ENCODE measurements around the gene UGT1A5.

Gene UGT1A5

DNA sequence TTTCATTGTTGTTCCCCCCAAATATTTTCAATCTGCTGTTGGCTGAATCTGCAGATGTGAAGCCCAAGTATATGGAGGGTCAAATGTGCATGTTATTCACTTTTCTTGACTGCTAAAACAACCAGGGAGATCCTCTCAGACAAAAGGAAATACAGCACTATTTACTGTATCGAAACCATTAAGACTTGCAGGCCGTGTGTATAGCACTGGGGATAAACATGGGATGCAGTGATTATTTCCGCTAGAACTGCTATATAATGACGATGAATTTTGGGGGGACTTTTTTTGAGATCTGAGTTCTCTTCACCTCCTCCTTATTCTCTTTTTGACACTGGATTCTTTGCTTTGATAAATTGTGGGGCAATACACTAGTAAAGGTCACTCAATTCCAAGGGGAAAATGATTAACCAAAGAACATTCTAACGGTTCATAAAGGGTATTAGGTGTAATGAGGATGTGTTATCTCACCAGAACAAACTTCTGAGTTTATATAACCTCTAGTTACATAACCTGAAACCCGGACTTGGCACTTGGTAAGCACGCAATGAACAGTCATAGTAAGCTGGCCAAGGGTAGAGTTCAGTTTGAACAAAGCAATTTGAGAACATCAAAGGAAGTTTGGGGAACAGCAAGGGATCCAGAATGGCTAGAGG is 43.8 kb downstream of the UGT1A5 start:
- H3K36me3 ChIP-seq (ENCODE audit: control insufficient read depth, insufficient read depth, low read length): no peaks in the 10 kb centered on the region
- no peaks in the 10 kb centered on the region for H3K9me3 ChIP-seq (ENCODE audit: control insufficient read depth, low read length)
- peaks cover 19% of the 10 kb centered on the region for H3K4me1 ChIP-seq (ENCODE audit: control insufficient read depth, insufficient read depth, low read length)
- H3K9ac ChIP-seq (ENCODE audit: low read length): no peak overlapping the region
- no peaks in the 10 kb centered on the region for H3K27me3 ChIP-seq (ENCODE audit: control insufficient read depth, insufficient read depth, low read length)
- H3K4me3 ChIP-seq (ENCODE audit: low read length): no peak overlapping the region

- Histone ChIP-seq H3K27me3 (ENCODE audit: control insufficient read depth, insufficient read depth, low read length) (no peaks in the 10 kb centered on the region), H3K9ac (ENCODE audit: low read length) (no peak overlapping the region), H3K9me3 (ENCODE audit: control insufficient read depth, low read length) (no peaks in the 10 kb centered on the region), H3K4me3 (ENCODE audit: low read length) (no peak overlapping the region), H3K36me3 (ENCODE audit: control insufficient read depth, insufficient read depth, low read length) (no peaks in the 10 kb centered on the region), H3K4me1 (ENCODE audit: control insufficient read depth, insufficient read depth, low read length) (peaks cover 29% of the 10 kb centered on the region)
Measured at GRCh38 chr2:233758141-233758540, 45.4 kb downstream of the UGT1A5 start.

DNA sequence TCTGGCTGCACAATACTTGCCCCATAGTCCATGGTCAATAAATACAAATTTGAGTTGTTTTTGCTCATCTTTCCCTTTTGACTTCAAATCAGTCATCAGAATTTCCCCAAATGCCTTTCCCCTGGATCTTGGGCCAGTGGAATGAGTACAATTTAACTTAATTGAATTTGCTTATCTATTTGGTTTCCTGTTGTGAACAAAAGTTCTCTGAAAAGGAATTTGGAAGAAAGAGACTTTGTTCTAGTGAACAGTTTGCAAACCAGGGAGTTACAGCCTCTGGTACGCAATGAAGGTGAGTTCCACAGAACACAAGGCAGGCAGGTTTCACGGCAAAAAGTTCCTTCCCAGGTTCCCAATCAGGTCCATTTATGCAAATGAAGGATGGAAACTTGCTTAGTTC is 46.1 kb downstream of the UGT1A5 start:
- Histone ChIP-seq H3K36me3 (ENCODE audit: control insufficient read depth, insufficient read depth, low read length) (no peaks in the 10 kb centered on the region), H3K27me3 (ENCODE audit: control insufficient read depth, insufficient read depth, low read length) (no peaks in the 10 kb centered on the region), H3K4me3 (ENCODE audit: low read length) (no peak overlapping the region), H3K9ac (ENCODE audit: low read length) (no peak overlapping the region), H3K9me3 (ENCODE audit: control insufficient read depth, low read length) (no peaks in the 10 kb centered on the region), H3K4me1 (ENCODE audit: control insufficient read depth, insufficient read depth, low read length) (peaks cover 35% of the 10 kb centered on the region)

- Histone ChIP-seq H3K4me1 (ENCODE audit: control insufficient read depth, insufficient read depth, low read length) (peaks cover 42% of the 10 kb centered on the region), H3K9ac (ENCODE audit: low read length) (peak within 1 kb of the TSS; percentile 17), H3K36me3 (ENCODE audit: control insufficient read depth, insufficient read depth, low read length) (no peaks in the 10 kb centered on the region), H3K4me3 (ENCODE audit: low read length) (no peak within 1 kb of the TSS), H3K27me3 (ENCODE audit: control insufficient read depth, insufficient read depth, low read length) (no peaks in the 10 kb centered on the region), H3K9me3 (ENCODE audit: control insufficient read depth, low read length) (no peaks in the 10 kb centered on the region)
Measured at GRCh38 chr2:233760043-233760442, 47.3 kb downstream of the UGT1A5 start, which contains the start of gene UGT1A1. Gene UGT1A1, plus strand, starts transcription at chr2:233760270. Its CDS starts 18 bp downstream, at chr2:233760288.

GRCh38 chr2:233761040-233761769 is 48.5 kb downstream of the UGT1A5 start:
- Histone ChIP-seq H3K4me1 (ENCODE audit: control insufficient read depth, insufficient read depth, low read length) (peaks cover 43% of the 10 kb centered on the region), H3K27me3 (ENCODE audit: control insufficient read depth, insufficient read depth, low read length) (no peaks in the 10 kb centered on the region), H3K9ac (ENCODE audit: low read length) (no peak overlapping the region), H3K36me3 (ENCODE audit: control insufficient read depth, insufficient read depth, low read length) (no peaks in the 10 kb centered on the region), H3K9me3 (ENCODE audit: control insufficient read depth, low read length) (no peaks in the 10 kb centered on the region), H3K4me3 (ENCODE audit: low read length) (no peak overlapping the region)

- no peak overlapping the region for H3K4me3 ChIP-seq (ENCODE audit: low read length)
- peaks cover 47% of the 10 kb centered on the region for H3K4me1 ChIP-seq (ENCODE audit: control insufficient read depth, insufficient read depth, low read length)
- no peaks in the 10 kb centered on the region for H3K36me3 ChIP-seq (ENCODE audit: control insufficient read depth, insufficient read depth, low read length)
- no peaks in the 10 kb centered on the region for H3K27me3 ChIP-seq (ENCODE audit: control insufficient read depth, insufficient read depth, low read length)
- no peaks in the 10 kb centered on the region for H3K9me3 ChIP-seq (ENCODE audit: control insufficient read depth, low read length)
- no peak overlapping the region for H3K9ac ChIP-seq (ENCODE audit: low read length)
Measured at GRCh38 chr2:233764264-233764663, 51.6 kb downstream of the UGT1A5 start.

DNA sequence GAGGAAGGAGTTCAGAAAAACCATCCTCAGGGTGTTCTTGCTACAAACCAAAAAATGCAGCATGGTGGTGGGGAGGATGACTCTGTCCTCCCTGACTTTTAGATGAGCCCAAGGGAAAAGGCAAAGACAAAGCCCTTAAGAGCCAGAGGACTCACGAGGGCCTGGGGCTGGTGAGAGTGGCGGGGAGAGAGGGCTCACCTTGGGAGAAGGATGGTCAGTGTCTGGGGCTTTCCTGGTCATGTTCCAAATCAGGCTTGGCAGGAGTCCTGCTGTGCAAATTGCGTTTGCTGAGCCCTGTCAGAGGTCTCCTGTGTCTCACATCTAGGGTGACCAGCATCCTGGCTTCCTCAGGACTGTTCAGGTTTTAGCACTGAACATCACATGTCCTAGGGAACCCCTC is 52.1 kb downstream of the UGT1A5 start:
- H3K4me3 ChIP-seq (ENCODE audit: low read length): no peak overlapping the region
- H3K9ac ChIP-seq (ENCODE audit: low read length): no peak overlapping the region
- no peaks in the 10 kb centered on the region for H3K9me3 ChIP-seq (ENCODE audit: control insufficient read depth, low read length)
- no peaks in the 10 kb centered on the region for H3K36me3 ChIP-seq (ENCODE audit: control insufficient read depth, insufficient read depth, low read length)
- peaks cover 45% of the 10 kb centered on the region for H3K4me1 ChIP-seq (ENCODE audit: control insufficient read depth, insufficient read depth, low read length)
- no peaks in the 10 kb centered on the region for H3K27me3 ChIP-seq (ENCODE audit: control insufficient read depth, insufficient read depth, low read length)

GRCh38 chr2:233766416-233766815 is 53.7 kb downstream of the UGT1A5 start:
- Histone ChIP-seq H3K4me1 (ENCODE audit: control insufficient read depth, insufficient read depth, low read length) (peaks cover 29% of the 10 kb centered on the region), H3K9ac (ENCODE audit: low read length) (no peak overlapping the region), H3K4me3 (ENCODE audit: low read length) (no peak overlapping the region), H3K27me3 (ENCODE audit: control insufficient read depth, insufficient read depth, low read length) (no peaks in the 10 kb centered on the region), H3K9me3 (ENCODE audit: control insufficient read depth, low read length) (no peaks in the 10 kb centered on the region), H3K36me3 (ENCODE audit: control insufficient read depth, insufficient read depth, low read length) (no peaks in the 10 kb centered on the region)

- Histone ChIP-seq H3K27me3 (ENCODE audit: control insufficient read depth, insufficient read depth, low read length) (no peaks in the 10 kb centered on the region), H3K9me3 (ENCODE audit: control insufficient read depth, low read length) (no peaks in the 10 kb centered on the region), H3K36me3 (ENCODE audit: control insufficient read depth, insufficient read depth, low read length) (no peaks in the 10 kb centered on the region), H3K4me1 (ENCODE audit: control insufficient read depth, insufficient read depth, low read length) (peaks cover 19% of the 10 kb centered on the region), H3K9ac (ENCODE audit: low read length) (no peak overlapping the region), H3K4me3 (ENCODE audit: low read length) (no peak overlapping the region)
Measured at GRCh38 chr2:233768076-233768475, 55.4 kb downstream of the UGT1A5 start.

GRCh38 chr2:233769260-233769659 is 56.6 kb downstream of the UGT1A5 start:
- Histone ChIP-seq H3K4me1 (ENCODE audit: control insufficient read depth, insufficient read depth, low read length) (peaks cover 10% of the 10 kb centered on the region), H3K9ac (ENCODE audit: low read length) (no peak overlapping the region), H3K36me3 (ENCODE audit: control insufficient read depth, insufficient read depth, low read length) (no peaks in the 10 kb centered on the region), H3K27me3 (ENCODE audit: control insufficient read depth, insufficient read depth, low read length) (no peaks in the 10 kb centered on the region), H3K9me3 (ENCODE audit: control insufficient read depth, low read length) (no peaks in the 10 kb centered on the region), H3K4me3 (ENCODE audit: low read length) (no peak overlapping the region)

- no peak overlapping the region for H3K4me3 ChIP-seq (ENCODE audit: low read length)
- H3K4me1 ChIP-seq (ENCODE audit: control insufficient read depth, insufficient read depth, low read length): no peaks in the 10 kb centered on the region
- H3K36me3 ChIP-seq (ENCODE audit: control insufficient read depth, insufficient read depth, low read length): no peaks in the 10 kb centered on the region
- no peak overlapping the region for H3K9ac ChIP-seq (ENCODE audit: low read length)
- H3K27me3 ChIP-seq (ENCODE audit: control insufficient read depth, insufficient read depth, low read length): no peaks in the 10 kb centered on the region
- H3K9me3 ChIP-seq (ENCODE audit: control insufficient read depth, low read length): no peaks in the 10 kb centered on the region
Measured at GRCh38 chr2:233772153-233772552, 59.4 kb downstream of the UGT1A5 start.

DNA sequence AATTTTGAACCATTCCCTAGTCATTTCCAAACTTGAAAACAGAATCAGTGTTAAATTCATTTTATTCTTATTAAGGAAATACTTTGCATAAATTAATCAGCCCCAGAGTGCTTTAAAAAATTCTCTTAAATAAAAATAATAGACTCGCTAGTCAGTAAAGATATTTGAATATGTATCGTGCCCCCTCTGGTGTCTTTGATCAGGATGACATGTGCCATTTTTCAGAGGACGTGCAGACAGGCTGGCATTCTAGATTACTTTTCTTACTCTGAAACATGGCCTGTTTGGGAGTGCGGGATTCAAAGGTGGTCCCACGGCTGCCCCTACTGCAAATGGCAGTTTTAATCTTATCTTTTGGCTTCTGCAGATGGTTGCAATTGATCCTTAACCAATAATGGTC is 59.9 kb downstream of the UGT1A5 start:
- H3K9me3 ChIP-seq (ENCODE audit: control insufficient read depth, low read length): no peaks in the 10 kb centered on the region
- no peaks in the 10 kb centered on the region for H3K27me3 ChIP-seq (ENCODE audit: control insufficient read depth, insufficient read depth, low read length)
- no peak overlapping the region for H3K9ac ChIP-seq (ENCODE audit: low read length)
- no peak overlapping the region for H3K4me3 ChIP-seq (ENCODE audit: low read length)
- H3K4me1 ChIP-seq (ENCODE audit: control insufficient read depth, insufficient read depth, low read length): no peaks in the 10 kb centered on the region
- H3K36me3 ChIP-seq (ENCODE audit: control insufficient read depth, insufficient read depth, low read length): no peaks in the 10 kb centered on the region

Data from mucosa of stomach (tissue), 1 donor.